ENCODE data around the gene NAALADL2. TPM values are rescaled to one million over a fixed set of nuclear protein-coding genes. Genes with fewer than 3 reads are reported as not detected.

Gene NAALADL2
- polyA plus RNA-seq, 1 experiment = 6.3 TPM

GRCh38 chr3:175020101-175020500 is 161.0 kb downstream of the NAALADL2 start:
- no peak overlapping the region for H3K27ac ChIP-seq (ENCODE audit: low read depth, low read length)
- CTCF ChIA-PET = interaction anchor here (1.8 kb wide), 1 partner anchor 126 kb away, joined by 6 read pairs; no protein-coding TSS in a partner anchor
- no peaks in the 10 kb centered on the region for H3K9me3 ChIP-seq (ENCODE audit: control insufficient read depth, insufficient read depth, low read length)
- no peak for DNase-seq (ENCODE audit: low read depth, low spot score)
- no peak overlapping the region for H3K4me3 ChIP-seq (ENCODE audit: low read depth, low read length)
- POLR2A ChIA-PET = no interaction called here
- no peak for TF ChIP-seq CTCF (IDR thresholded peaks at IDR 0.05; ENCODE audit: low read depth, low read length)
- H3K27me3 ChIP-seq (ENCODE audit: control insufficient read depth, insufficient read depth, low read length) = no peaks in the 10 kb centered on the region

- Histone ChIP-seq H3K9me3 (ENCODE audit: control insufficient read depth, insufficient read depth, low read length) (no peaks in the 10 kb centered on the region), H3K4me3 (ENCODE audit: low read depth, low read length) (no peak overlapping the region), H3K27me3 (ENCODE audit: control insufficient read depth, insufficient read depth, low read length) (no peaks in the 10 kb centered on the region), H3K27ac (ENCODE audit: low read depth, low read length) (no peak overlapping the region)
- TF ChIP-seq CTCF (IDR thresholded peaks at IDR 0.05; ENCODE audit: low read depth, low read length) = no peak
- CTCF ChIA-PET = no interaction called here
- POLR2A ChIA-PET = no interaction called here
- no peak for DNase-seq (ENCODE audit: low read depth, low spot score)
Measured at GRCh38 chr3:175029828-175030227, 170.7 kb downstream of the NAALADL2 start.

GRCh38 chr3:175039875-175040274 is 180.7 kb downstream of the NAALADL2 start:
- no peak for TF ChIP-seq CTCF (IDR thresholded peaks at IDR 0.05; ENCODE audit: low read depth, low read length)
- Histone ChIP-seq H3K9me3 (ENCODE audit: control insufficient read depth, insufficient read depth, low read length) (no peaks in the 10 kb centered on the region), H3K27me3 (ENCODE audit: control insufficient read depth, insufficient read depth, low read length) (no peaks in the 10 kb centered on the region), H3K4me3 (ENCODE audit: low read depth, low read length) (no peak overlapping the region), H3K27ac (ENCODE audit: low read depth, low read length) (no peak overlapping the region)
- POLR2A ChIA-PET = no interaction called here
- DNase-seq (ENCODE audit: low read depth, low spot score) = no peak
- CTCF ChIA-PET = no interaction called here

GRCh38 chr3:175041369-175041768 is 182.2 kb downstream of the NAALADL2 start:
- no peak for DNase-seq (ENCODE audit: low read depth, low spot score)
- POLR2A ChIA-PET = no interaction called here
- Histone ChIP-seq H3K27me3 (ENCODE audit: control insufficient read depth, insufficient read depth, low read length) (no peaks in the 10 kb centered on the region), H3K9me3 (ENCODE audit: control insufficient read depth, insufficient read depth, low read length) (no peaks in the 10 kb centered on the region), H3K4me3 (ENCODE audit: low read depth, low read length) (no peak overlapping the region), H3K27ac (ENCODE audit: low read depth, low read length) (no peak overlapping the region)
- no peak for TF ChIP-seq CTCF (IDR thresholded peaks at IDR 0.05; ENCODE audit: low read depth, low read length)
- CTCF ChIA-PET = no interaction called here

- peak; percentile 37 for DNase-seq (ENCODE audit: low read depth, low spot score)
- peaks cover 4% of the 10 kb centered on the region; the same call in 1 of the 2 replicates for H3K9me3 ChIP-seq (ENCODE audit: control insufficient read depth, insufficient read depth, low read length)
Measured at GRCh38 chr3:175046601-175047000, 187.5 kb downstream of the NAALADL2 start.

More at GRCh38 chr3:175046601-175047000, 187.5 kb downstream of the NAALADL2 start:
- no peak for TF ChIP-seq CTCF (IDR thresholded peaks at IDR 0.05; ENCODE audit: low read depth, low read length)
- Histone ChIP-seq H3K27ac (ENCODE audit: low read depth, low read length) (no peak overlapping the region), H3K4me3 (ENCODE audit: low read depth, low read length) (no peak overlapping the region), H3K27me3 (ENCODE audit: control insufficient read depth, insufficient read depth, low read length) (no peaks in the 10 kb centered on the region)
- ChIA-PET CTCF (no interaction called here), POLR2A (no interaction called here)
